ENCODE measurements around the gene TLN1. TPM values are rescaled to one million over a fixed set of nuclear protein-coding genes. Genes with fewer than 3 reads are reported as not detected.

Gene TLN1
- total RNA-seq, 1 donor, result 287 TPM

DNA sequence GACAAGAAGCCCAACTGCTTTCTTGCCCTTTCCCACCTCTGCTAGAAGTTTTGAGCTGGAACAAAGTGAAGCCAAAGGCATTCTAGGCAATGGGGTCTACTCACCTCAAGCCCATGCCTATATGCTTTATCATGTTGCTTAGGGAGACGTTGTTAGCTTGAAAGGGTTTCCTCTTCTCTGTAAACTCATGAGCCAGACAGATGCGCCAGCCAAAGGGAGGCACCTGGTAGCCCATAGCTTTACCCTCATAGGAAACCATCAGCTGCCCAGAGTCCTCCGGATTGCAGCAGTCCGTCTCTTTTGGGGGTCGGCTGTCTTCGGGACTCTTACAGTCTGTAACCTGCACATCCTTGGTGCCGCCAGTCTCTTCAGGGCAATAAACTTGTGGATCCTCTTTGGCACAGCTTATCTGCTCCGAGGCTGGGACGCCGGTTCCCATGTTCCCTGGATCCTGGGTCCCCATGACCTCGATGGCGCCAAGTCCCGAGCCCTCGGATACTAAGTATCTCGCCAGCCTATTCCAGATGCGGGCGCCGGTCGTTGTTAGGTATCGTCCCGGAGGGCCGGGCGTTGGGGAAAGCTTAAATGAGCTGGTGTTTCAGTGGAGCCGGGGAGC, 16.4 kb upstream of the TLN1 start:
- peak overlapping the region; percentile 87 for H3K4me3 ChIP-seq (ENCODE audit: low read depth, low read length)
- DNase-seq (ENCODE audit: low read depth), result peak; percentile 15
- no peak for TF ChIP-seq CTCF (IDR thresholded peaks at IDR 0.05; ENCODE audit: insufficient read depth, low read length)

GRCh38 chr9:35746583-35746982, 14.6 kb upstream of the TLN1 start:
- peak overlapping the region; percentile 87 for H3K4me3 ChIP-seq (ENCODE audit: low read depth, low read length)
- no peak for TF ChIP-seq CTCF (IDR thresholded peaks at IDR 0.05; ENCODE audit: insufficient read depth, low read length)
- peak; percentile 42 for DNase-seq (ENCODE audit: low read depth)

- peak overlapping the region; percentile 44 for H3K4me3 ChIP-seq (ENCODE audit: low read depth, low read length)
- no peak for DNase-seq (ENCODE audit: low read depth)
- TF ChIP-seq CTCF (IDR thresholded peaks at IDR 0.05; ENCODE audit: insufficient read depth, low read length), result no peak
These were observed 13.6 kb upstream of the TLN1 start for GRCh38 chr9:35745569-35745968.

DNA sequence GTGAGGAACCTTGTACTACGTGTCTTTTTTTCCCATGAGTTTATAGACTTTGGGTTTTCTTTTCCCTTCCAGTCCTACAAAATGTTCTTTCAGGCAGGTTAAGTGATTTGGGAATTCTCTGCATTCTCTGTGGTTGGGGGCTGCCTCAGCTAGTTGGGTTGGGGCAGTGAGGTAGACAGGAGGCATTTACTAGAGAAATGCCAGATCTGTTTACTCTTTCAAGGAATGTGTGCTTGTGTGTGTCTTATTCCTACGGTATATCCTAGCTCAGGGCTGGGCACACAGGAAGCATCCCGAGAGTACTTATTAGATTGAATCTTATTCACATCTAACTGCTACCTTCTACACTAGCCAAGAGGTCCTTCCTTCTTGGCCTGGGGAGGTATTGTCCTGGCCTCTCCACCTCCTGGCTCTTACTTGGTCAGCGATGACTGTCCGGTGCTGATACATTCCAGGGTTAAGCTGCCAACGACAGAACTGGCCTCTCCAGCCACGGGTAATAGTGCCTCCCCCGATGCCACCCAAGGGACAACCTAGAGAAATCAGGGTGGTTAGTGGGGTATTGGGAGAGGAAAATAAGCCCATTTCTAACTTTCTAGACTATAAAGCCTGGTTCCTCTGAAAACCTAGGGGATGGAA, 12.0 kb upstream of the TLN1 start:
- H3K4me3 ChIP-seq (ENCODE audit: low read depth, low read length), result no peak overlapping the region
- DNase-seq (ENCODE audit: low read depth), result no peak
- TF ChIP-seq CTCF (IDR thresholded peaks at IDR 0.05; ENCODE audit: insufficient read depth, low read length), result no peak

- no peak for DNase-seq (ENCODE audit: low read depth)
- no peak for TF ChIP-seq CTCF (IDR thresholded peaks at IDR 0.05; ENCODE audit: insufficient read depth, low read length)
These were observed 11.5 kb upstream of the TLN1 start for GRCh38 chr9:35743452-35743851.

GRCh38 chr9:35741740-35742139, 9.7 kb upstream of the TLN1 start:
- DNase-seq (ENCODE audit: low read depth), result no peak
- H3K4me3 ChIP-seq (ENCODE audit: low read depth, low read length), result no peak overlapping the region
- no peak for TF ChIP-seq CTCF (IDR thresholded peaks at IDR 0.05; ENCODE audit: insufficient read depth, low read length)

More at GRCh38 chr9:35743452-35743851, 11.5 kb upstream of the TLN1 start:
- no peak overlapping the region for H3K4me3 ChIP-seq (ENCODE audit: low read depth, low read length)

Measured in fibroblast of the aortic adventitia (primary cell).